Gastrocnemius medialis (tissue), 4 donors: ENCODE results near the gene PRKAR1A. TPM values are rescaled to one million over a fixed set of nuclear protein-coding genes. Genes with fewer than 3 reads are reported as not detected.

Experiments
- ATAC-seq, 2 donors: fragments of 150-250 bp; one replicate each; pipeline ENCODE4 v1.9.1; 2016
- DNase-seq, 2 donors: peaks; one replicate each; pipeline ENCODE4 v3.0.0-alpha.2; 2019
- H3K27ac ChIP-seq, 4 donors: fragments of 200-600 bp; sonication (generic); 1 replicate in 1 of 4; 2 replicates in 3 of 4; pipeline ENCODE4 v1.5.1; 2016 to 2018; ENCODE audit warnings: mild to moderate bottlenecking in 2 of 4, moderate library complexity in 1 of 4
- H3K27me3 ChIP-seq, 3 donors: fragments of 200-600 bp; sonication (generic) in 2 of 3; 1 replicate in 1 of 3; 2 replicates in 2 of 3; pipeline versions ENCODE4 v1.5.1 to v1.6.0; 2016 to 2019; ENCODE audit warnings: mild to moderate bottlenecking in 1 of 3, moderate library complexity in 1 of 3
- H3K36me3 ChIP-seq, 2 donors: fragments of 200-600 bp; sonication (generic) in 1 of 2; one replicate each; pipeline ENCODE4 v1.5.1; 2017 to 2018
- H3K4me1 ChIP-seq, 2 donors: fragments of 200-600 bp; sonication (generic) in 1 of 2; one replicate each; pipeline ENCODE4 v1.5.1; 2016 to 2017; ENCODE audit warnings: mild to moderate bottlenecking in 2 of 2
- H3K4me3 ChIP-seq, 4 donors: fragments of 200-600 bp; sonication (generic) in 3 of 4; 1 replicate in 1 of 4; 2 replicates in 3 of 4; pipeline ENCODE4 v1.5.1; 2016 to 2019; ENCODE audit warnings: mild to moderate bottlenecking in 2 of 4
- H3K9me3 ChIP-seq, 3 donors: fragments of 200-600 bp; sonication (generic) in 2 of 3; 1 replicate in 1 of 3; 2 replicates in 2 of 3; pipeline ENCODE4 v1.5.1; 2016 to 2019
- CTCF ChIP-seq, 5 experiments: fragments of 450-650 bp in 3 of 5; fragments of 200-600 bp in 2 of 5; sonication (generic) in 2 of 5; IDR thresholded peaks in 4 of 5; conservative IDR thresholded peaks in 1 of 5; 1 replicate in 4 of 5; 2 replicates in 1 of 5; pipeline ENCODE4 v1.5.1; 2016 to 2019; ENCODE audit warnings: antibody characterized with exemption in 5 of 5, mild to moderate bottlenecking in 3 of 5, moderate library complexity in 3 of 5
- POLR2A ChIP-seq, 2 donors: fragments of 450-650 bp; IDR thresholded peaks; one replicate each; pipeline ENCODE4 v1.6.1; 2017; ENCODE audit warnings: antibody characterized with exemption in 2 of 2, mild to moderate bottlenecking in 2 of 2, moderate library complexity in 2 of 2
- in situ Hi-C, 4 donors: fragments of 200-750 bp; cut with MboI; loops; one replicate each; pipeline versions ENCODE4 v1.15.0 to v1.8.0; 2017; ENCODE audit warnings: low sequenced_read_pairs in 4 of 4
- intact Hi-C: fragments of 100-400 bp; cut with DNase I; formaldehyde crosslinking; loops from one replicate; pipeline ENCODE4 v1.15.1; 2023; ENCODE audit warnings: low total_unique reads
- total RNA-seq, 4 donors: library from RNA; depleted of rRNA; stranded (reverse); fragments of >200 nt; gene quantifications; one replicate each; pipeline versions ENCODE4 v1.1.0 to v1.2.3, GENCODE V29; 2016

PRKAR1A gene
- total RNA-seq, 4 donors from 2014 or later: 271 to 656 (median 557) TPM

DNA sequence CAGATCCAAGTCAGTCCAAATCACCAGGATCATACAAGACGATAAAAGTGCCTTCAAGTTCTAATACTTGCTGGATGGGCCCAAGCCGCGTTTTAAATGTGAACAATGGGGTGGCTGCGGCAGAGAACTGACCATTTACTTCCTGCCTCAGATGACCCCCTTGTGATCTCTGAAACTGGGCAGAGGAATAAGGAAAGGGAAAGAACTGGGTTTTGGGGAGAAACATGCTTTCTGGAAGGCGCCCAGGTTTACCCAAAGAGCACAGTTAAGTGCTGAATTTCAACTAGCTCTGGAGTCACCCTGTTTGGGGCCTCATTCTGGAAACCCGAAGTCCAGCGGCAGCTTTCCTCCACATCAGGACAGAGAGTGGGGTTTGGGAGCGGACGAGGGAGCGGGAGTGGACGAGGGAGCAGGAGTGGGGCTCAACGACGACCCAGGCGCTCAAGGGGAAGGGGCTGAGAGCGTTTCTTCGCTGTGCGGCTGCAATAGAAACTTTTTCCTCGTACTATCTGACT lies 87.4 kb downstream of the PRKAR1A start:
- Histone ChIP-seq H3K4me3 (peak overlapping the region; percentile 48 to 68 (median 58)), H3K36me3 (no peaks in the 10 kb centered on the region), H3K27ac (peak overlapping the region; percentile 59 to 66 (median 64)), H3K4me1 (peaks cover 0 to 6% of the 10 kb centered on the region in 2 donors), H3K27me3 (peaks cover 20 to 26% (median 22%) of the 10 kb centered on the region in 3 donors), H3K9me3 (no peaks in the 10 kb centered on the region)
- ATAC-seq: no peak
- DNase-seq: no peak
- TF ChIP-seq CTCF (IDR thresholded peaks at IDR 0.05 in 4 of 5, conservative IDR thresholded peaks at IDR 0.05 in 1 of 5): no peak
- no peak for TF ChIP-seq POLR2A (IDR thresholded peaks at IDR 0.05)
- in situ Hi-C loops (no loop called here), intact Hi-C loops (no loop called here)

- TF ChIP-seq CTCF (IDR thresholded peaks at IDR 0.05 in 4 of 5, conservative IDR thresholded peaks at IDR 0.05 in 1 of 5) (no peak), POLR2A (IDR thresholded peaks at IDR 0.05) (no peak)
- H3K4me3 ChIP-seq: peak overlapping the region; percentile 48 to 68 (median 58)
- peak in 1 of 2 donors; percentile 14 for DNase-seq
- in situ Hi-C loops (no loop called here), intact Hi-C loops (no loop called here)
- peaks cover 0 to 6% of the 10 kb centered on the region in 2 donors for H3K4me1 ChIP-seq
- ATAC-seq: peak; percentile 31 to 37
- peak overlapping the region; percentile 59 to 66 (median 64) for H3K27ac ChIP-seq
- H3K27me3 ChIP-seq: peaks cover 20 to 26% (median 22%) of the 10 kb centered on the region in 3 donors
- no peaks in the 10 kb centered on the region for H3K36me3 ChIP-seq
- no peaks in the 10 kb centered on the region for H3K9me3 ChIP-seq
These were observed 88.1 kb downstream of the PRKAR1A start for GRCh38 chr17:68600067-68600930.

Other genes with a start within 250 kb of the PRKAR1A start
- gene SLC16A6, start 221.3 kb upstream of the PRKAR1A start, total RNA-seq: 1 to 10 TPM in 3 of 4 donors, under 1 TPM in 1; 0.66 to 7.1 (median 3.8) TPM
- gene ARSG, start 220.9 kb upstream of the PRKAR1A start, total RNA-seq: 1 to 10 TPM; 3.3 to 6.1 (median 5.4) TPM
- gene WIPI1, start 54.9 kb upstream of the PRKAR1A start, total RNA-seq: 100 to 1,000 TPM in 2 of 4 donors, 10 to 100 TPM in 2; 79.1 to 182 (median 92.0) TPM
- 1 to 10 TPM in 3 of 4 donors, under 1 TPM in 1; 0.80 to 3.1 (median 1.4) TPM for gene FAM20A, start 88.9 kb downstream of the PRKAR1A start, total RNA-seq